Fibroblast of lung (primary cell): ENCODE measurements around the gene SLC7A14.

Experiments
- CTCF ChIP-seq, 2 donors: IDR thresholded peaks in 1 of 2; conservative IDR thresholded peaks in 1 of 2; 1 replicate in 1 of 2; 2 replicates in 1 of 2; pipeline ENCODE4 v1.5.1; 2011 to 2012; ENCODE audit warnings: low read length in 2 of 2, control low read depth in 1 of 2, inconsistent platforms in 1 of 2, low read depth in 1 of 2, mild to moderate bottlenecking in 1 of 2
- EZH2 ChIP-seq: IDR thresholded peaks from 2 replicates; pipeline ENCODE4 v1.5.1; 2012; ENCODE audit warnings: low read length, control low read depth, mild to moderate bottlenecking; ENCODE audit errors: missing control alignments

- TF ChIP-seq CTCF (conservative IDR thresholded peaks at IDR 0.05 in 1 of 2, IDR thresholded peaks at IDR 0.05 in 1 of 2; ENCODE audit: low read depth in 1 of 2, low read length in 2 of 2) (no peak), EZH2 (no peak)
Measured at GRCh38 chr3:170438836-170439235, 147.0 kb downstream of the SLC7A14 start.
